Endothelial cell of umbilical vein (primary cell): ENCODE results near the gene KNCN. TPM values are rescaled to one million over a fixed set of nuclear protein-coding genes. Genes with fewer than 3 reads are reported as not detected.

Experiments
- BruUV-seq: library from RNA; stranded (reverse); fragments of 400-500 nt; replicated peaks from 2 replicates; lab custom pipeline; 2021; lab: Mats Ljungman, UMichigan
- CTCF ChIA-PET: fragments of 300-600, 350-600 bp; sonication (Branson Sonifier 250); formaldehyde crosslinking; loops from one replicate; lab custom pipeline; 2021; ENCODE audit warnings: antibody characterized with exemption, inconsistent platforms; lab: Charles Lee
- POLR2A ChIA-PET: fragments of 300-600, 350-600 bp; sonication (Branson Sonifier 250); formaldehyde crosslinking; loops from one replicate; lab custom pipeline; 2021; ENCODE audit warnings: antibody characterized with exemption, inconsistent platforms; lab: Charles Lee
- DNase-seq: peaks from one replicate; pipeline ENCODE4 v3.0.0-alpha.2; 2011; ENCODE audit warnings: low read depth, low spot score
- FAIRE-seq: peaks from 2 replicates; lab custom pipeline; 2011; peaks lifted over from hg19 to GRCh38; lab: Jason Lieb, UNC
- H2AFZ ChIP-seq: 2 replicates; pipeline ENCODE4 v1.6.0; 2012; ENCODE audit warnings: low read depth, low read length, control low read depth, inconsistent platforms
- H3K27ac ChIP-seq: 2 replicates; pipeline ENCODE4 v1.5.1; 2011; ENCODE audit warnings: low read depth, mild to moderate bottlenecking, control low read depth, low read length, moderate library complexity; ENCODE audit not compliant: insufficient read depth
- H3K27me3 ChIP-seq, 2 experiments: 2 replicates each; pipeline versions ENCODE4 v1.6.0 to v1.6.1; 2011; ENCODE audit warnings: low read length in 2 of 2, mixed read lengths in 1 of 2; ENCODE audit not compliant: control insufficient read depth in 2 of 2, insufficient read depth in 2 of 2
- H3K36me3 ChIP-seq, 2 experiments: 2 replicates in 1 of 2; 3 replicates in 1 of 2; pipeline ENCODE4 v1.5.1; 2011; ENCODE audit warnings: low read length in 2 of 2, mild to moderate bottlenecking in 1 of 2, moderate library complexity in 1 of 2; ENCODE audit not compliant: control insufficient read depth in 2 of 2, insufficient read depth in 2 of 2; ENCODE audit errors: extremely low read depth in 1 of 2
- H3K4me1 ChIP-seq: 3 replicates; pipeline ENCODE4 v1.5.1; 2011; ENCODE audit warnings: mild to moderate bottlenecking, low read length; ENCODE audit not compliant: control insufficient read depth, insufficient read depth; ENCODE audit errors: extremely low read depth
- H3K4me2 ChIP-seq: 2 replicates; pipeline ENCODE4 v1.6.1; 2011; ENCODE audit warnings: low read length, control low read depth, mixed read lengths; ENCODE audit not compliant: insufficient read depth
- H3K4me3 ChIP-seq, 3 experiments: fragments of 200-600 bp in 1 of 3; sonication (generic), shearing (Covaris generic) in 1 of 3; replicated peaks in 1 of 3; 2 replicates each; pipeline ENCODE4 v1.5.1; 2011 to 2016; ENCODE audit warnings: control low read depth in 3 of 3, low read length in 3 of 3, mild to moderate bottlenecking in 2 of 3, inconsistent platforms in 1 of 3, low read depth in 1 of 3, moderate library complexity in 1 of 3; ENCODE audit not compliant: insufficient read depth in 1 of 3
- H3K79me2 ChIP-seq: 2 replicates; pipeline ENCODE4 v1.6.0; 2012; ENCODE audit warnings: low read length, inconsistent platforms; ENCODE audit not compliant: control insufficient read depth, insufficient read depth
- H3K9ac ChIP-seq: replicated peaks from 2 replicates; pipeline ENCODE3; 2011; ENCODE audit warnings: low read length, control low read depth; ENCODE audit not compliant: insufficient read depth; ENCODE audit errors: extremely low read depth
- H3K9me1 ChIP-seq: replicated peaks from 3 replicates; pipeline ENCODE4 v1.6.0; 2011; ENCODE audit warnings: mild to moderate bottlenecking, low read length; ENCODE audit not compliant: control insufficient read depth, insufficient read depth; ENCODE audit errors: extremely low read depth
- H3K9me3 ChIP-seq: replicated peaks from 2 replicates; pipeline ENCODE4 v1.5.1; 2012; ENCODE audit warnings: low read length, inconsistent platforms; ENCODE audit not compliant: control insufficient read depth, insufficient read depth
- H4K20me1 ChIP-seq: replicated peaks from 2 replicates; pipeline ENCODE3; 2011; ENCODE audit warnings: mild to moderate bottlenecking, low read length; ENCODE audit not compliant: control insufficient read depth, insufficient read depth; ENCODE audit errors: extremely low read depth
- EZH2 ChIP-seq: IDR thresholded peaks from 2 replicates; pipeline ENCODE4 v1.6.1; 2012; ENCODE audit warnings: borderline replicate concordance, low read depth, mild to moderate bottlenecking, moderate library complexity, low read length, inconsistent platforms; ENCODE audit not compliant: severe bottlenecking
- FOS ChIP-seq: IDR thresholded peaks from 2 replicates; pipeline ENCODE4 v1.6.1; 2011; ENCODE audit warnings: mild to moderate bottlenecking, low read length, moderate library complexity, borderline replicate concordance; ENCODE audit not compliant: insufficient read depth
- GATA2 ChIP-seq: IDR thresholded peaks from 2 replicates; pipeline ENCODE4 v1.7.0; 2011; ENCODE audit warnings: low read depth, mild to moderate bottlenecking, moderate library complexity, mixed read lengths, low read length; ENCODE audit not compliant: insufficient read length, insufficient read depth
- JUN ChIP-seq: IDR thresholded peaks from 2 replicates; pipeline ENCODE4 v1.6.1; 2011; ENCODE audit warnings: borderline replicate concordance, low read depth; ENCODE audit not compliant: insufficient read length, insufficient read depth
- MYC ChIP-seq: IDR thresholded peaks from one replicate; pipeline ENCODE4 v1.6.1; 2011; ENCODE audit warnings: mild to moderate bottlenecking, low read depth, low read length
- POLR2A ChIP-seq: IDR thresholded peaks from 2 replicates; pipeline ENCODE4 v1.6.1; 2012; ENCODE audit warnings: low read depth, mild to moderate bottlenecking, control low read depth, low read length
- POLR2AphosphoS5 ChIP-seq: IDR thresholded peaks from 2 replicates; pipeline ENCODE4 v1.6.1; 2012; ENCODE audit warnings: low read depth, mild to moderate bottlenecking, control low read depth, low read length, moderate library complexity; ENCODE audit not compliant: insufficient read depth
- dilution Hi-C: fragments of 300-500 bp; cut with MboI; formaldehyde crosslinking; loops from one replicate; pipeline ENCODE4 v1.15.0; 2019; ENCODE audit warnings: low sequenced_read_pairs; ENCODE audit not compliant: extremely low pct_ligation_motif_present
- intact Hi-C: fragments of 100-400 bp; cut with micrococcal nuclease; formaldehyde crosslinking; loops from one replicate; pipeline ENCODE4 v1.10.0; 2022
- polyA plus RNA-seq, 4 experiments: library from polyadenylated mRNA; depleted of rRNA in 3 of 4; stranded (reverse) in 3 of 4; unstranded in 1 of 4; fragments of >200 nt; gene quantifications; 2 replicates each; pipeline versions ENCODE4 v1.2.1 to v1.2.3, GENCODE V29; 2011 to 2012; ENCODE audit warnings: missing spikeins in 1 of 4
- total RNA-seq: library from RNA; stranded (reverse); gene quantifications from 2 replicates; pipeline ENCODE4 v1.2.3, GENCODE V29; 2021
- TF ChIP-seq, protein P1 (sequence below): IDR thresholded peaks from 2 replicates; pipeline ENCODE4 v1.6.1; 2011; ENCODE audit not compliant: insufficient read depth, insufficient read length
- TF ChIP-seq, protein P2 (sequence below), 2 donors: IDR thresholded peaks; 1 replicate in 1 of 2; 2 replicates in 1 of 2; pipeline ENCODE4 v1.5.1; 2011; ENCODE audit warnings: low read length in 2 of 2, mild to moderate bottlenecking in 2 of 2, moderate library complexity in 2 of 2, control low read depth in 1 of 2, inconsistent platforms in 1 of 2, low read depth in 1 of 2; ENCODE audit not compliant: insufficient read depth in 1 of 2; ENCODE audit errors: extremely low read depth in 1 of 2

KNCN gene
- total and polyA plus RNA-seq, 2 donors (not counting 3 experiments of a cell fraction or from before 2014, with no cell fraction given): not detected

DNA sequence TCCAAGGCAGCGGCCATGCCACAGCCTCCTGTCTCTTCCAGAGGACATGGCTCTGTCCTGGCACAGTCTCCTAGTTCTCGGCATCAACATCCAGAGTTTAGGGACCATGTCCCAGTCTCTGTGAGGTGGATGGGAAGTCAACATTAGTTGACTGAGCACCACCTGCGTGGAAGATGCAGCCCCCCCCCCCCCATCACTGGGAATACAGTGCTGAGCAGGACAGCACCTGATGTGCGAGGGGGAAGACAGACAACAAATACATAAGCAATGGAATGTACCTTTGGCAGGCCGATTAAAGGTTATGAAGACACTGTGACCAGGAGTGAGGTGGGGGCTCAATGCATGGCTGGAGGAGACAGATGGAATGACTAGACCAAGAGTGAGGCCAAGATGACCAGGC lies 26.6 kb downstream of the KNCN start:
- CTCF ChIA-PET: interaction anchor here (1.1 to 3.2 kb wide), 2 partner anchors 78 to 118 kb away, joined by 4 to 16 read pairs; no protein-coding TSS in a partner anchor
- Histone ChIP-seq H3K4me3 (no peak overlapping the region), H3K4me2 (no peak overlapping the region), H3K9me1 (no peaks in the 10 kb centered on the region), H3K9me3 (no peaks in the 10 kb centered on the region), H3K9ac (no peak overlapping the region), H3K27me3 (peaks cover 52 to 58% of the 10 kb centered on the region in 2 experiments), H3K36me3 (no peaks in the 10 kb centered on the region), H3K4me1 (no peaks in the 10 kb centered on the region), H3K79me2 (no peaks in the 10 kb centered on the region), H2AFZ (no peak overlapping the region), H4K20me1 (no peaks in the 10 kb centered on the region), H3K27ac (no peak overlapping the region)
- no peak for DNase-seq
- intact Hi-C loops: no loop called here
- TF ChIP-seq EZH2 (no peak), MYC (no peak), POLR2AphosphoS5 (no peak), POLR2A (no peak), FOS (no peak), GATA2 (no peak), JUN (no peak)
- TF ChIP-seq, protein P1, sequence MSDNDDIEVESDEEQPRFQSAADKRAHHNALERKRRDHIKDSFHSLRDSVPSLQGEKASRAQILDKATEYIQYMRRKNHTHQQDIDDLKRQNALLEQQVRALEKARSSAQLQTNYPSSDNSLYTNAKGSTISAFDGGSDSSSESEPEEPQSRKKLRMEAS: no peak
- TF ChIP-seq, protein P2, sequence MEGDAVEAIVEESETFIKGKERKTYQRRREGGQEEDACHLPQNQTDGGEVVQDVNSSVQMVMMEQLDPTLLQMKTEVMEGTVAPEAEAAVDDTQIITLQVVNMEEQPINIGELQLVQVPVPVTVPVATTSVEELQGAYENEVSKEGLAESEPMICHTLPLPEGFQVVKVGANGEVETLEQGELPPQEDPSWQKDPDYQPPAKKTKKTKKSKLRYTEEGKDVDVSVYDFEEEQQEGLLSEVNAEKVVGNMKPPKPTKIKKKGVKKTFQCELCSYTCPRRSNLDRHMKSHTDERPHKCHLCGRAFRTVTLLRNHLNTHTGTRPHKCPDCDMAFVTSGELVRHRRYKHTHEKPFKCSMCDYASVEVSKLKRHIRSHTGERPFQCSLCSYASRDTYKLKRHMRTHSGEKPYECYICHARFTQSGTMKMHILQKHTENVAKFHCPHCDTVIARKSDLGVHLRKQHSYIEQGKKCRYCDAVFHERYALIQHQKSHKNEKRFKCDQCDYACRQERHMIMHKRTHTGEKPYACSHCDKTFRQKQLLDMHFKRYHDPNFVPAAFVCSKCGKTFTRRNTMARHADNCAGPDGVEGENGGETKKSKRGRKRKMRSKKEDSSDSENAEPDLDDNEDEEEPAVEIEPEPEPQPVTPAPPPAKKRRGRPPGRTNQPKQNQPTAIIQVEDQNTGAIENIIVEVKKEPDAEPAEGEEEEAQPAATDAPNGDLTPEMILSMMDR (IDR thresholded peaks at IDR 0.05; ENCODE audit: extremely low read depth in 1 of 2, insufficient read depth in 1 of 2, low read depth in 1 of 2, low read length in 2 of 2): no peak
- POLR2A ChIA-PET: no interaction called here
- no TSS peak for BruUV-seq
- dilution Hi-C loops: no loop called here
- no peak for FAIRE-seq
